HG03558 (cell line): ENCODE data around the gene SEPTIN10.
"Not testable (repeated sequence)": the region's sequence is repeated elsewhere in the genome, so short reads cannot be mapped to it uniquely, and the experiment has no call there.

ENCODE experiments used
- ATAC-seq: cut with Tn5 transposase; IDR thresholded peaks from one replicate; pipeline ENCODE4 v1.9.1; 2021; ENCODE audit warnings: moderate number of reproducible peaks; ENCODE audit not compliant: unreplicated experiment; ENCODE audit errors: extremely low read depth

The SEPTIN10 gene

GRCh38 chr2:109613922-109614714 is at the start of gene SEPTIN10, which contains the start of gene SOWAHC:
Gene SEPTIN10 (minus strand): TSS chr2:109613966. CDS start chr2:109613827, 139 bp downstream.
Gene SOWAHC (plus strand): TSS chr2:109614364. CDS start chr2:109614490, 126 bp downstream.
- ATAC-seq = peak; percentile 58

DNA sequence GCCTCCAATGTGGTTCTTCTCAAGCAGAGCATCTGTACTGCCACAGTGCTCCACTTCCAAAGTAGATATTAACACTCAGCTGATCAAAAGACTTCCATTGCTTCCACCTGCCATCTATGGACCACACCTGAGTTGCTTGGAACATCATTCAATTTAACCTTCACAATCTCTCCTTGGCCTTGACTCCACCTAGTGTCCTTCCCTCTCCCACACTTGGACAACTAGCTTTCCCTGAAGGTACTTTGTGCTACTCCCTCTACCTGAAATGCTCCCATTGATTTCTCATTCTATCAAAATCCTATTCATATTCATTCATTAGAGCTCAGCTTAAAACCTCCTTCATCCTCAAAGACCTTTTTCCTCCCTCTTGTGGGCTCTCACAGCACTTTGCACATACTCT is 49.1 kb upstream of the SEPTIN10 start:
- ATAC-seq = no peak

DNA sequence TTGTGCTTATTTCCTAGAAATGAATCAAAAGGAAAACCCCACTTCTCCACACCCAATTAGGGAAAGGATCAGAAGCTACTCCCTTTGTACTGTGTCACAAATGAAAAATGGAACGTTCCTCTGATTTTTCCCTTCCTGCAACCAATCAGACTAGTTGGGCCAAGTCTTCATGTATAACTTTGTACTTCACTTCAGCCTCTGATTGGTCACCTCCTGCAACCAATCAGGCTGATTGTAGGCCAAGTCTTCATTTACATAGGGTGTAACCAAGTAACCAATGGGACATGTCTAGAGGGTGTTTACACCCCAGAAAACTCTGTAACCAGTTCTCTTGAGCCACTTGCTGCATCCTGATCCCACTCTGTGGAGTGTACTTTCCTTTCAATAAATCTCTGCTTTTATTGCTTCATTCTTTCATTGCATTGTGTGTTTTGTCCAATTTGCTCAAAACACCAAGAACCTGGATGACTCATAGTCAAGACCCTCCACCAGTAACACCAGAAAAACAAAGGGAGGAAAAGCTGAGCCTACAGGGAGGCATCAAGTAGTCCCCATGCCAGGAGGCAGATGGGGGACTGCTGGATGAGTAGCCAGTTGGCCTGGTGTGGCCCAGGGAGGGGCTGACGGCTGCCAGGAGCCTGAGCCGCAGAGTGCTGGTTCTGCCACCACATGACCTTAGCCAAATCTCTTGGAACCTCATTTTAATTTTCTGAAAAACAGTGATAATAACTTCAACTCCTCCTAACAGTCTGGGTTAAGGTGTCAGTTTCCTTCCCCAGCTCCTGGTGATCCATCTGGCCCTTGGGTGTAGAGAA is 46.5 kb upstream of the SEPTIN10 start:
- no peak for ATAC-seq

DNA sequence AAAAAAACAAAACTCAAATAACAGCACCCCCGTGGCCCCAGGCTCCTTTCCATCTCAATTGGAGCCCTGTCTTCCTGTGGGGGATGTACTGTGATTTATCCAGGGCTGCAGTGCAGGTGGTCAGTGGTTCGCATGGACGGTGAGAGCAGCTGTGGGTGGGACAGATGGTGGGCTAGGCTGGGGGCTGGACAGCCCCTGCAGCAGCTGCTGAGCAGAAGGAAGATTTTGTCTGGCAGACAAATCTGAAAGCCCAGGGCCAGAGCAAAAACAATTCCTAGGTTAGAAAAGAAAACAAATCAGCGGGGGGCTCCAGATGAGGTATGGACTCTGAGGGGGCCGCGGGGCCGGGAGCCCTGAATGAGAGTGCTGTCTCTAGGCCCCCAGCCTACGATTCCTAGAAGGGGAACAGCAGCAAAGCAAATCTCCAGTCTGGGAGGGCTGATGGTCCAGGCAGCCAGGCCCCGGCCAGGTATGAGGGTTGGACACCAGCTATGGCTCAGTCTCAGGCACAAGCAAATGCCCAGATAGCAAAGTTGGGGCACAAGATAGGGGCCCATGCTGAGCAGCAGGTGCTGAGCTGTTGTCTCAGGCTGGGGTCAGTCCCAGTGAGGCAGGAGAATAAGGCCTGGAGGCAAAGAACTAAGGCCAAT is 45.8 kb upstream of the SEPTIN10 start:
- no peak for ATAC-seq

GRCh38 chr2:109655287-109655686 is 41.5 kb upstream of the SEPTIN10 start:
- ATAC-seq = no peak

- no peak for ATAC-seq
Observed at GRCh38 chr2:109654326-109655050, 40.7 kb upstream of the SEPTIN10 start.

DNA sequence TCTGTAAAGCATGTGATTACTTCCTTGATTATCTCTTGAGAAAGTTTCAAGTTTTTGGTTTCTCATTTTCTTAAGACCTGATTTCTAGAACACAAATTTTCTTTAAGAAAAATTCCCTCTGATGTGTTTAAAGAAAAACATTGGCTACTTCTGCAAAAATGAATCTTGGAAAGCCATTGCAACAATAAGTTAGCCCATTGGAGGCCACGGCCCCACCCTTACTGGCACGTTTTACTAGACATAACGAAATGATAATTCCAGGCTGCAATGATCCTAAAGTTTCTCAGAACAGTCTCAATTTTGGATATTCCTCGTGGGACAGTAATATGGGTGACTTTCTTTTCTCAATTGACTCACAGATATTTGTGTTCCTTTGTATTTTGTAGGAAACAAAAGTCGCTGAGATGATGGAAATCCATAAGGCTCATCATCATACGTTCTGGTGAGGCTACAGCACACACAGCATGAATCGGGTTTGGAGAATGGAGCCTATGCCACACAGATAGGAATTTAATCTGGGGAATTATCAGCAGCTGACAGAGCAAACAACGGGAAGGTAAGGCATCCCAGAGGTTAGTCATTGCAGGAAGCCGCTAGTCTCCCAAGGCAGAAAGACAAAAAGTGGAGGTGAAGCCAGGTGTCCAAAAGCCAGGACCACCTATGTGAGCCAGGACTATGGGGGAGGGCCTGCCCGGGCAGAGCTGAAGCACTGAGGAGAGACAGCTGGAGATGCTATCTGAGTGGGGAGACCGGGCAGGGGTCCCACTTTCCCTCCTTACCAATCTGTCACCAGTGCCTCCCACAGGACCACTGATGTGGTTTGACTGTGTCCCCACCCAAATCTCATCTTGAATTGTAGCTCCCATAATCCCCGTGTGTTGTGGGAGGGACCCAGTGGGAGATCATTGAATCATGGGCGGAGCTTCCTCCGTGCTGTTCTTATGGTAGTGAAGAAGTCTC is 36.2 kb upstream of the SEPTIN10 start:
- ATAC-seq = no peak

GRCh38 chr2:109648041-109648527 is 34.3 kb upstream of the SEPTIN10 start:
- no peak for ATAC-seq

DNA sequence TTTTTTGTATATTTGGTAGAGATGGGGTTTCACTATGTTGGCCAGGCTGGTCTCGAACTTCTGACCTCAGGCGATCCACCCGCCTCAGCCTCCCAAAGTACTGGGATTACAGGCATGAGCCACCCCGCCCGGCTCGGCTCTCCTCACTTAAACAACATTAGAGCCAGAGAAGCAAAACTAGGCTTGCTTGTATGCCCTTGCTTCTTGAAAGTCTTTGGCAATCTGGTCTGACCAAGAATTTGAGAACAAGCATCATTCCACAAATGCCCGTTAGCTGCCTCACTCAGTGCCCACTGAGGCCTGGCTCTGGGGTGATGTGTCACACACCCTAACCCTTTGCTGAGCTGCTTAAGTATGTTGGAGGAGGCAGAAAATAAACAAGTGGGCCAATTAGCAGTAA is 33.9 kb upstream of the SEPTIN10 start:
- ATAC-seq = no peak

- no peak for ATAC-seq
Observed at GRCh38 chr2:109646961-109647360, 33.2 kb upstream of the SEPTIN10 start.

DNA sequence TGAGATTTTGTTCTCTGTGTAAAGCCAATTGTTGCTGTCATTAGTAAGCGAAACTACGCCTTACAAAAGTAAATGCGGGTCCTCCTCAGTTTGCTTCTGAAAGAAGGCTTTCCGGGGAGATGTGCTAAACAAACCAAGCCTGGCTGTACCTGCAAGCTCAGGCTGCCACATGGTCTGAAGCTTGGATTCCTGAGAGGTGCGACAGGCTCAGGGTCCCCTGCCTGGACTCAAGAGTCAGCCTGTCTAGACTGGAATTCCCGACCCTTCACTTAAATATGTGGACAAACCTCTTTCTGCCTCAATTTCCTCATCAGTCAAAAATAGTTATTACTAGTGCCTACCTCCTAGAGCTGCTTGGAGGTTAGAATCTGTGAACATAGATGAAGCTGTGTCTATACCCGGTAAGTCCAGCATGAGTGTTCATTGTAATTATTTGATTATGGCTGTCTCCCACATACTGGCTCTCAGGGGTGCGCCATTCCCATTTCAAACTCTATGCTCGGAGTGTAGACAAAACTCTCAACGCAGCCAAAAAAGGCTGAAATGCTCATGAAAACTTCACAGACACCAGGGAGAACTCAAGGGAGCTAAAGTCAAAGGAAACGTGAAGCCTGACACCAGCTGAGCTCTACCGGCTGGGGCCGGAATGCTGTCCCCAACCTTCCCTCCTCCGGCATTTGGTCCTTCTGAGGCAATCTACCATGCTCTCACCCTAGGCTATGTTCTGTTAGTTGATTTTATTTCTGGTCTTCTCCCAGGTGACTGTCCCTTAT is 31.8 kb upstream of the SEPTIN10 start:
- no peak for ATAC-seq

DNA sequence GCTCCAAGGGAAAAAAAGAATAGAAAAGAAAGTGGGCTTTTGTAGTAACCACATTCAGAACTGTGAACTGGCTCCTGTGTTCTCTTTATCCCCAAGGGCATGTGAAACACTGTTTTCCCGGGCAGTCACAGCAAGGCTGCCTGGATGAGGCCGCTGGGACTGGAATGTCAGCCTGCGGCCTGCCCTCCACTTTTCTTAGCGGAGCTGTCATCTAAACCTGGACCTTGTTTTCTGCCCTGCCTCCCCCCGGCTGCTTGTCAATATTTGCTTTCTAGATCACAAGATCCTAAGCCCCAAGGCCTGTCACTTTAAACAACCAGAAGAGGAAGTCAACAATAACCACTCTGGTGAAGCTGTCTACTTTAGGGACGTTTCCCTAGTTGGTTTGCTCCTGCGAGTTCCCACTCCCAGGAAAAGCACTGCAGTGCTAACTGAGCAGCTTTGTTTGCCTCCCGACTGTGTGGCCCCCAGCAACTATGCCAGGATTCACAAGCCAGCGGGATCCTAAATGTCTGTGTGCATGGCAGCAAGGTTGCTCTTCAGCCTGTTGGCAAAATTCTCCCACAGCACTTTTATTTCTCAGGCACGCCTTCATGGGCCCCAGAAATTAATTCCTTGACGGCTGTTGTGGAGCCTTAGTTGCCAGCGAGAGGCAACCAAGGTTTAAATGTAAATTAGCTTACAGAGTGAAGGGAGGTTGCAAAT is 31.0 kb upstream of the SEPTIN10 start:
- no peak for ATAC-seq

- ATAC-seq = not testable (repeated sequence)
Observed at GRCh38 chr2:109640000-109640399, 26.2 kb upstream of the SEPTIN10 start.

DNA sequence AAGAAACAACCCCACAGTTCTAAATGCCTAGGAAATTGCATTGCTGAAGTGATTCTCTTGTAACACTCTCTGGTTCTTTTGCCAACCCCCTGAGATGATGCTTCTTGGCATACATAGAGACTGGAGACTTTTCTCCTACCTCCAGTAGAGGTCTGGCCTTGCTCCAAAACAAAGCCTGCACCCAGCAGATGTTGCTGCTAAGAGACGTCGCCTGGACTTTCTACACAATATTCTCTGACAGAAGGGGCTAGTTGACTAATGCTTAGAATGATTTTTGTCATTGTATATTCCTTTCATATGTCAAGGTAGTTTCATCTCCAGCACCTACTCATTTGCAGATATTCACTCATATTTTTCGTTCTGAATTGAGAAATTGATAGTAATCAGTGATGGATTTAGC is 25.0 kb upstream of the SEPTIN10 start:
- no peak for ATAC-seq

GRCh38 chr2:109637749-109638570 is 24.2 kb upstream of the SEPTIN10 start:
- ATAC-seq = peak; percentile 63

- ATAC-seq = no peak
Observed at GRCh38 chr2:109636317-109636716, 22.6 kb upstream of the SEPTIN10 start.
